HL-60/S4 treated with retinoic acid at 250 ng/mL for 4 days and 3 days (cell line): ENCODE data around the gene MRPL42.

Source experiments
- in situ Hi-C: fragments of 300-500 bp; cut with MboI; formaldehyde crosslinking; loops from 2 replicates; pipeline ENCODE4 v1.7.0; 2022; ENCODE audit warnings: low sequenced_read_pairs

Gene MRPL42

GRCh38 chr12:93540466-93540865 lies 73.2 kb downstream of the MRPL42 start:
- in situ Hi-C loops = no loop called here

GRCh38 chr12:93541578-93542225 lies 74.4 kb downstream of the MRPL42 start:
- in situ Hi-C loops = no loop called here

GRCh38 chr12:93547778-93548177 lies 80.5 kb downstream of the MRPL42 start:
- in situ Hi-C loops = no loop called here

GRCh38 chr12:93549174-93549573 lies 81.9 kb downstream of the MRPL42 start:
- in situ Hi-C loops = no loop called here

- in situ Hi-C loops = loop anchor here (25.0 kb wide), 1 partner anchor 536 kb away; no protein-coding TSS in a partner anchor
These were observed 83.7 kb downstream of the MRPL42 start for GRCh38 chr12:93550748-93551611.

GRCh38 chr12:93552427-93552826 lies 85.1 kb downstream of the MRPL42 start:
- in situ Hi-C loops = loop anchor here (25.0 kb wide), 1 partner anchor 535 kb away; no protein-coding TSS in a partner anchor

- in situ Hi-C loops = loop anchor here (25.0 kb wide), 1 partner anchor 529 kb away; no protein-coding TSS in a partner anchor
These were observed 90.6 kb downstream of the MRPL42 start for GRCh38 chr12:93557879-93558278.

- in situ Hi-C loops = loop anchor here (25.0 kb wide), 1 partner anchor 529 kb away; no protein-coding TSS in a partner anchor
These were observed 91.4 kb downstream of the MRPL42 start for GRCh38 chr12:93558685-93559084.

- in situ Hi-C loops = loop anchor here (25.0 kb wide), 1 partner anchor 523 kb away; no protein-coding TSS in a partner anchor
These were observed 96.7 kb downstream of the MRPL42 start for GRCh38 chr12:93563807-93564538.

GRCh38 chr12:93565760-93566159 lies 98.4 kb downstream of the MRPL42 start:
- in situ Hi-C loops = loop anchor here (25.0 kb wide), 1 partner anchor 522 kb away; no protein-coding TSS in a partner anchor
